Measurements from ENCODE around the gene FAM25A.
"Not testable (repeated sequence)": the region's sequence is repeated elsewhere in the genome, so short reads cannot be mapped to it uniquely, and the experiment has no call there.

Gene FAM25A

GRCh38 chr10:86979296-86979818 is 40.7 kb upstream of the FAM25A start:
- DNase-seq, result no peak
- no peak overlapping the region for H3K27ac ChIP-seq
- H3K36me3 ChIP-seq (replicated peaks), result no peaks in the 10 kb centered on the region
- H3K4me3 ChIP-seq (ENCODE audit: low read depth, low read length), result no peak overlapping the region
- TF ChIP-seq CTCF (IDR thresholded peaks at IDR 0.05; ENCODE audit: low read depth, low read length, missing control alignments), result no peak
- in situ Hi-C loops (cut with HindIII; ENCODE audit: low pct_ligation_motif_present, low sequenced_read_pairs), result no loop called here
- no peaks in the 10 kb centered on the region for H3K27me3 ChIP-seq (replicated peaks)

GRCh38 chr10:86979977-86980448 is 40.1 kb upstream of the FAM25A start:
- TF ChIP-seq CTCF (IDR thresholded peaks at IDR 0.05; ENCODE audit: low read depth, low read length, missing control alignments), result no peak
- no peaks in the 10 kb centered on the region for H3K36me3 ChIP-seq (replicated peaks)
- no peak for DNase-seq
- no peak overlapping the region for H3K4me3 ChIP-seq (ENCODE audit: low read depth, low read length)
- in situ Hi-C loops (cut with HindIII; ENCODE audit: low pct_ligation_motif_present, low sequenced_read_pairs), result no loop called here
- no peak overlapping the region for H3K27ac ChIP-seq
- no peaks in the 10 kb centered on the region for H3K27me3 ChIP-seq (replicated peaks)

GRCh38 chr10:86981020-86981419 is 39.1 kb upstream of the FAM25A start:
- H3K36me3 ChIP-seq (replicated peaks); in situ Hi-C loops (cut with HindIII; ENCODE audit: low pct_ligation_motif_present, low sequenced_read_pairs); DNase-seq; H3K27me3 ChIP-seq (replicated peaks); H3K27ac ChIP-seq; H3K4me3 ChIP-seq (ENCODE audit: low read depth, low read length): not testable (repeated sequence)

GRCh38 chr10:86981716-86982115 is 38.4 kb upstream of the FAM25A start:
- no peak for TF ChIP-seq CTCF (IDR thresholded peaks at IDR 0.05; ENCODE audit: low read depth, low read length, missing control alignments)
- Histone ChIP-seq H3K4me3 (ENCODE audit: low read depth, low read length) (no peak overlapping the region), H3K27me3 (replicated peaks) (no peaks in the 10 kb centered on the region), H3K27ac (no peak overlapping the region), H3K36me3 (replicated peaks) (no peaks in the 10 kb centered on the region)
- in situ Hi-C loops (cut with HindIII; ENCODE audit: low pct_ligation_motif_present, low sequenced_read_pairs), result no loop called here
- DNase-seq, result no peak

- H3K36me3 ChIP-seq (replicated peaks); H3K4me3 ChIP-seq (ENCODE audit: low read depth, low read length); DNase-seq; H3K27ac ChIP-seq; H3K27me3 ChIP-seq (replicated peaks); in situ Hi-C loops (cut with HindIII; ENCODE audit: low pct_ligation_motif_present, low sequenced_read_pairs): not testable (repeated sequence)
Observed at GRCh38 chr10:86984498-86984897, 35.6 kb upstream of the FAM25A start.

- in situ Hi-C loops (cut with HindIII; ENCODE audit: low pct_ligation_motif_present, low sequenced_read_pairs), result no loop called here
- Histone ChIP-seq H3K4me3 (ENCODE audit: low read depth, low read length) (no peak overlapping the region), H3K27me3 (replicated peaks) (no peaks in the 10 kb centered on the region), H3K27ac (no peak overlapping the region), H3K36me3 (replicated peaks) (no peaks in the 10 kb centered on the region)
- TF ChIP-seq CTCF (IDR thresholded peaks at IDR 0.05; ENCODE audit: low read depth, low read length, missing control alignments), result no peak
- DNase-seq, result no peak
Observed at GRCh38 chr10:86988520-86988919, 31.6 kb upstream of the FAM25A start.

GRCh38 chr10:86991362-86991761 is 28.7 kb upstream of the FAM25A start:
- H3K27ac ChIP-seq; H3K27me3 ChIP-seq (replicated peaks); H3K4me3 ChIP-seq (ENCODE audit: low read depth, low read length); DNase-seq; in situ Hi-C loops (cut with HindIII; ENCODE audit: low pct_ligation_motif_present, low sequenced_read_pairs); H3K36me3 ChIP-seq (replicated peaks): not testable (repeated sequence)
